SK-N-SH (cell line): ENCODE measurements around the gene LCORL. TPM values are rescaled to one million over a fixed set of nuclear protein-coding genes. Genes with fewer than 3 reads are reported as not detected.

Experiments
- CTCF ChIA-PET: fragments of 300-600, 350-600 bp; formaldehyde crosslinking; extraction: SDS; loops from one replicate; lab custom pipeline; 2021; lab: Yijun Ruan, JAX
- POLR2A ChIA-PET: fragments of 350-600 bp; sonication (Branson Sonifier 250); formaldehyde crosslinking; extraction: SDS; loops from one replicate; lab custom pipeline; 2020; ENCODE audit warnings: antibody characterized with exemption, inconsistent platforms; lab: Yijun Ruan, JAX
- DNase-seq: peaks from one replicate; pipeline ENCODE4 v3.0.0; 2012
- H2AFZ ChIP-seq: fragments of 200-600 bp; sonication (generic); 2 replicates; pipeline ENCODE4 v1.8.1; 2016; ENCODE audit warnings: antibody characterized with exemption, mild to moderate bottlenecking, low read depth
- H3F3A ChIP-seq: fragments of 200-600 bp; sonication (generic); replicated peaks from 2 replicates; pipeline ENCODE3; 2016; ENCODE audit warnings: antibody characterized with exemption, mild to moderate bottlenecking; ENCODE audit not compliant: insufficient read depth
- H3K27ac ChIP-seq, 2 experiments: fragments of 200-500 bp in 1 of 2; fragments of 200-600 bp in 1 of 2; sonication (Bioruptor generic) in 1 of 2; sonication (generic), shearing (Covaris generic) in 1 of 2; 2 replicates each; pipeline versions ENCODE4 v1.5.1 to v1.6.1; 2014 to 2016; ENCODE audit warnings: low read depth in 2 of 2, inconsistent platforms in 1 of 2, low read length in 1 of 2, mild to moderate bottlenecking in 1 of 2, mixed read lengths in 1 of 2
- H3K27me3 ChIP-seq: fragments of 200-600 bp; sonication (generic), shearing (Covaris generic); 2 replicates; pipeline ENCODE4 v1.6.1; 2016; ENCODE audit warnings: mixed run types; ENCODE audit not compliant: insufficient read depth
- H3K36me3 ChIP-seq, 2 experiments: fragments of 200-500 bp in 1 of 2; fragments of 200-600 bp in 1 of 2; sonication (Bioruptor generic) in 1 of 2; sonication (generic) in 1 of 2; replicated peaks in 1 of 2; 2 replicates each; pipeline versions ENCODE3 to v1.5.1; 2014 to 2016; ENCODE audit warnings: low read length in 1 of 2, mild to moderate bottlenecking in 1 of 2; ENCODE audit not compliant: insufficient read depth in 2 of 2, control insufficient read depth in 1 of 2
- H3K4me1 ChIP-seq, 2 experiments: fragments of 200-500 bp in 1 of 2; fragments of 200-600 bp in 1 of 2; sonication (Bioruptor generic) in 1 of 2; sonication (generic), shearing (Covaris generic) in 1 of 2; 2 replicates each; pipeline versions ENCODE4 v1.5.1 to v1.6.1; 2014 to 2016; ENCODE audit warnings: low read depth in 1 of 2, low read length in 1 of 2, mixed run types in 1 of 2; ENCODE audit not compliant: insufficient read depth in 2 of 2, control insufficient read depth in 1 of 2
- H3K4me2 ChIP-seq: fragments of 200-600 bp; sonication (generic), shearing (Covaris generic); 2 replicates; pipeline ENCODE4 v1.6.1; 2017; ENCODE audit warnings: mixed run types
- H3K4me3 ChIP-seq, 2 experiments: fragments of 200-500 bp in 1 of 2; fragments of 200-600 bp in 1 of 2; sonication (Bioruptor generic) in 1 of 2; sonication (generic), shearing (Covaris generic) in 1 of 2; 2 replicates each; pipeline versions ENCODE4 v1.5.1 to v1.8.1; 2014 to 2016; ENCODE audit warnings: low read depth in 2 of 2, inconsistent platforms in 1 of 2, low read length in 1 of 2, mild to moderate bottlenecking in 1 of 2, mixed read lengths in 1 of 2, moderate library complexity in 1 of 2
- H3K79me2 ChIP-seq: fragments of 200-600 bp; sonication (generic); 2 replicates; pipeline ENCODE4 v1.8.1; 2017; ENCODE audit warnings: mild to moderate bottlenecking; ENCODE audit not compliant: insufficient read depth
- H3K9ac ChIP-seq: fragments of 200-600 bp; sonication (generic); 2 replicates; pipeline ENCODE4 v1.6.1; 2017; ENCODE audit warnings: mixed run types
- H3K9me2 ChIP-seq: fragments of 200-600 bp; sonication (generic); 2 replicates; pipeline ENCODE4 v1.6.1; 2017; ENCODE audit warnings: mixed run types
- H3K9me3 ChIP-seq: fragments of 200-600 bp; sonication (generic); 2 replicates; pipeline ENCODE4 v1.6.1; 2017; ENCODE audit warnings: mixed run types, mild to moderate bottlenecking, moderate library complexity
- H4K20me1 ChIP-seq: fragments of 200-600 bp; sonication (generic); 2 replicates; pipeline ENCODE4 v1.6.1; 2017; ENCODE audit warnings: mild to moderate bottlenecking, mixed run types; ENCODE audit not compliant: insufficient read depth
- CHD2 ChIP-seq: fragments of 150-350 bp; IDR thresholded peaks from 2 replicates; pipeline ENCODE4 v1.6.1; 2018; ENCODE audit warnings: low read length; ENCODE audit not compliant: partially characterized antibody
- JUND ChIP-seq: IDR thresholded peaks from 2 replicates; pipeline ENCODE4 v1.4.0; 2012
- NFIC ChIP-seq: IDR thresholded peaks from 2 replicates; pipeline ENCODE4 v1.4.0; 2012; ENCODE audit warnings: borderline replicate concordance
- NRF1 ChIP-seq: IDR thresholded peaks from 2 replicates; pipeline ENCODE4 v1.6.1; 2012; ENCODE audit warnings: low read depth, mild to moderate bottlenecking, low read length
- RAD21 ChIP-seq: IDR thresholded peaks from 2 replicates; pipeline ENCODE4 v1.6.1; 2012; ENCODE audit warnings: mild to moderate bottlenecking, low read length
- TEAD4 ChIP-seq: IDR thresholded peaks from 2 replicates; pipeline ENCODE4 v1.4.0; 2012; ENCODE audit warnings: mild to moderate bottlenecking, borderline replicate concordance; ENCODE audit not compliant: insufficient read depth
- WGBS: methylation state at CpG from one replicate; pipeline ENCODE4 v1.1.6; 2017; ENCODE audit warnings: low lambda C conversion rate; 5-methylcytosine and 5-hydroxymethylcytosine counted together
- polyA plus RNA-seq, 3 experiments: library from polyadenylated mRNA; depleted of rRNA; stranded (reverse); fragments of >200 nt; gene quantifications; 2 replicates each; pipeline ENCODE4 v1.2.3, GENCODE V29; 2012
- TF ChIP-seq, protein P1 (sequence below): IDR thresholded peaks from 2 replicates; pipeline ENCODE4 v1.4.0; 2012; ENCODE audit warnings: low read depth, borderline replicate concordance
- TF ChIP-seq, protein P2 (sequence below): fragments of 150-350 bp; IDR thresholded peaks from 2 replicates; pipeline ENCODE4 v1.6.1; 2016; ENCODE audit warnings: mild to moderate bottlenecking, low read depth, low read length

LCORL gene
- polyA plus RNA-seq, 1 of the 3 experiments (the other 2 are of a cell fraction), result 1.9 TPM

DNA sequence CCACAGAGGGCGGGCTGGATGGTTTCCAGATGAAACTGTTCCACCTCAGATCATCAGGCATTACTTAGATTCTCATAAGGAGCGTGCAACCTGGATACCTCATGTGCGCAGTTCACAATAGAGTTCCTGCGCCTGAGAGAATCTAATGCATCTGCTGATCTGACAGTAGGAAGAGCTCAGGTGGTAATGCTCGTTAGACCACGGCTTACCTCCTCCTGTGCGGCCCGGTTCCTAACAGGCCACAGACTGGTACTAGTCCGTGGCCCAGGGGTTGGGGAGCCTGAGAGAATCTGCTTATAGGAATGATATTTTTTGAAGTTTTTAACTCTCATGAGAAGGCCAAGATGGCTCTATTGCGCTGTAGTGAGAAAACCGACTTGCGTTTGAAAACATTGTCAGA is 205.4 kb downstream of the LCORL start:
- ChIA-PET POLR2A (interaction anchor here (0.6 kb wide), 1 partner anchor 201 kb away, joined by 3 read pairs; no protein-coding TSS in a partner anchor), CTCF (interaction anchor here (0.6 to 2.6 kb wide), 19 partner anchors 8 to 1876 kb away, joined by 3 to 40 read pairs (median 4); partner anchors contain the start of gene LCORL)
- H3K79me2 ChIP-seq, result peaks cover 100% of the 10 kb centered on the region
- H3K4me2 ChIP-seq, result no peak overlapping the region
- no peak for DNase-seq
- H3K4me3 ChIP-seq, result no peak overlapping the region
- no peak overlapping the region; a peak in 1 of 4 replicates for H3K27ac ChIP-seq
- H3K36me3 ChIP-seq, result peaks cover 7 to 22% of the 10 kb centered on the region in 2 experiments
- no peaks in the 10 kb centered on the region for H3K27me3 ChIP-seq
- TF ChIP-seq NFIC (no peak), TEAD4 (no peak), NRF1 (no peak)
- TF ChIP-seq, protein P1, sequence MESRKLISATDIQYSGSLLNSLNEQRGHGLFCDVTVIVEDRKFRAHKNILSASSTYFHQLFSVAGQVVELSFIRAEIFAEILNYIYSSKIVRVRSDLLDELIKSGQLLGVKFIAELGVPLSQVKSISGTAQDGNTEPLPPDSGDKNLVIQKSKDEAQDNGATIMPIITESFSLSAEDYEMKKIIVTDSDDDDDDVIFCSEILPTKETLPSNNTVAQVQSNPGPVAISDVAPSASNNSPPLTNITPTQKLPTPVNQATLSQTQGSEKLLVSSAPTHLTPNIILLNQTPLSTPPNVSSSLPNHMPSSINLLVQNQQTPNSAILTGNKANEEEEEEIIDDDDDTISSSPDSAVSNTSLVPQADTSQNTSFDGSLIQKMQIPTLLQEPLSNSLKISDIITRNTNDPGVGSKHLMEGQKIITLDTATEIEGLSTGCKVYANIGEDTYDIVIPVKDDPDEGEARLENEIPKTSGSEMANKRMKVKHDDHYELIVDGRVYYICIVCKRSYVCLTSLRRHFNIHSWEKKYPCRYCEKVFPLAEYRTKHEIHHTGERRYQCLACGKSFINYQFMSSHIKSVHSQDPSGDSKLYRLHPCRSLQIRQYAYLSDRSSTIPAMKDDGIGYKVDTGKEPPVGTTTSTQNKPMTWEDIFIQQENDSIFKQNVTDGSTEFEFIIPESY, result no peak
- H2AFZ ChIP-seq, result no peak overlapping the region; the same call in 1 of the 2 replicates
- H3K4me1 ChIP-seq, result peaks cover 0 to 6% of the 10 kb centered on the region in 2 experiments; a peak in 2 of 4 replicates
- peaks cover 14% of the 10 kb centered on the region for H3F3A ChIP-seq
- H4K20me1 ChIP-seq, result no peaks in the 10 kb centered on the region
- H3K9me3 ChIP-seq, result no peaks in the 10 kb centered on the region
- H3K9ac ChIP-seq, result no peak overlapping the region
- over 99% methylated on average over 12 of the region's 12 CpGs for WGBS
- no peaks in the 10 kb centered on the region for H3K9me2 ChIP-seq

DNA sequence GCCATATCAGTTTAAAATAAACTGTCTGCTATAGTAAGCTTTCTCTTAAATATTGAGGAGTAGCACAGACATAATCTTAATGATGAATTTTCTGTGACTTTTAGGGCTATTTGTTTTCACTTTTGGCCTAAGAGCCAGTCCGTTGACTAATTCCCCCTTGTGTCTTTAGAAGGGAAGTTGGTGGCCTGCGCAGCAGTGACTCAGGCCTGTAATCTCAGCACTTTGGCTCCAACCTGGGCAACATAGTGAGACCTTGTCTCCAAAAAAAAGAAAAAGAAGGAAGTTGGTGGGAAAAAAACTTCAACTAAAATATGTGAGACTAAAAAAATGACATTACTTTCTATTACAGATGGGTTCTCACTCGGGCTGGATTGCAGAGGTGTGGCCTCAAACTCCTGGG is 207.4 kb downstream of the LCORL start:
- Histone ChIP-seq H3K9me2 (no peaks in the 10 kb centered on the region), H3K79me2 (peaks cover 97% of the 10 kb centered on the region), H3K4me2 (peak overlapping the region; percentile 89), H3K4me3 (no peak overlapping the region; a peak in 1 of 4 replicates), H3K9me3 (no peaks in the 10 kb centered on the region), H4K20me1 (0 out of 2 replicates have a peak, but pooled peaks cover 5% of the 10 kb centered on the region), H3K27me3 (no peaks in the 10 kb centered on the region), H3K36me3 (peaks cover 7 to 20% of the 10 kb centered on the region in 2 experiments), H3F3A (peaks cover 20% of the 10 kb centered on the region), H3K27ac (peak overlapping the region in 1 of 2 experiments; percentile 61; a peak in 3 of 4 replicates), H3K9ac (peak overlapping the region; percentile 73; the same call in 1 of the 2 replicates), H3K4me1 (peaks cover 0 to 6% of the 10 kb centered on the region in 2 experiments; a peak in 2 of 4 replicates), H2AFZ (peak overlapping the region; percentile 87)
- TF ChIP-seq CHD2 (no peak), NFIC (no peak), NRF1 (0 out of 2 replicates have a peak, but pooled peaks have one; percentile 20), RAD21 (no peak), JUND (no peak)
- TF ChIP-seq, protein P1, result no peak
- TF ChIP-seq, protein P2, sequence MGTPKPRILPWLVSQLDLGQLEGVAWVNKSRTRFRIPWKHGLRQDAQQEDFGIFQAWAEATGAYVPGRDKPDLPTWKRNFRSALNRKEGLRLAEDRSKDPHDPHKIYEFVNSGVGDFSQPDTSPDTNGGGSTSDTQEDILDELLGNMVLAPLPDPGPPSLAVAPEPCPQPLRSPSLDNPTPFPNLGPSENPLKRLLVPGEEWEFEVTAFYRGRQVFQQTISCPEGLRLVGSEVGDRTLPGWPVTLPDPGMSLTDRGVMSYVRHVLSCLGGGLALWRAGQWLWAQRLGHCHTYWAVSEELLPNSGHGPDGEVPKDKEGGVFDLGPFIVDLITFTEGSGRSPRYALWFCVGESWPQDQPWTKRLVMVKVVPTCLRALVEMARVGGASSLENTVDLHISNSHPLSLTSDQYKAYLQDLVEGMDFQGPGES, result no peak
- ChIA-PET CTCF (interaction anchor here (1.1 kb wide), 1 partner anchor 554 kb away, joined by 4 read pairs; no protein-coding TSS in a partner anchor), POLR2A (no interaction called here)
- DNase-seq, result no peak
- 36% methylated on average over 3 of the region's 3 CpGs for WGBS
